ENCODE measurements around the gene CPE.

DNA sequence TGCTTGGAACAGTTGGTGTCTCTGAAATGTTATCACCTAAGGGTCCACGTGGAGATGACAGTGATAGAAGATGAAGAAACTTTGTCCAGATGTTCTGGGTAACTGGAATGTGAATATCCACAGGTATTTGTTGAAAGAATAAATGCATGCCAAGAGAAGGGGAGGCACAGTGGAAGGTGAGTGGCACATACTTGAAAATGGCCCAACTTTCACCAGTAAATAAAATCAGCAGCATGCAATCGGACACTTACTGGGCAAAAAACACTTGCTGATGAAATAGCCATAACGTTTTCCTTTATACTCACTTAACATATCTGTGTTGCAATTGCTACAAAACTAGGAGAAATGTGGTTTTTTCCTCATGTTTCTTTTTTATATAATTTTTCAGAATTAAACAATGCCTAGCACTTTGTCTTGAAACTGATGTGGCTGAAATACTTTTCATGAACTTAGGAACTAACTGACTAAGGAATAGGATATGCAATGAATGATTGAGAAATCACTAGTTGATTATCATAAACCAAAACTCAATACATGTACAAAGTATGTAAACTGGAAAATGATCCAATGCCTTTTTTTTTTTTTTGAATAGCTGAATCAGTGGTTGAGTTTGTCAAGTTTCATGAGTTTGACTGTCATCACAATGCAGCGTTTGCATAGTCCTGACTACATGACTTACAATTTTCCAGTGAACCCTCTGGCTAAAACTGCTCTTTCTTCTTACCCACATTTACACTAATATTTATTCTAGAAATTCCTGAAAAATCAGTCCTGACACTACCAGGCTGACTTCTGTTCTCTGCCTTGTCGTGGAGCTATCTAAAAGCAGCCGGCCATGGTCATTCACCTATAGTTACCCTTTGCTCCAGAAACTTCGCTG, 127.4 kb downstream of the CPE start:
- TF ChIP-seq, protein P1, sequence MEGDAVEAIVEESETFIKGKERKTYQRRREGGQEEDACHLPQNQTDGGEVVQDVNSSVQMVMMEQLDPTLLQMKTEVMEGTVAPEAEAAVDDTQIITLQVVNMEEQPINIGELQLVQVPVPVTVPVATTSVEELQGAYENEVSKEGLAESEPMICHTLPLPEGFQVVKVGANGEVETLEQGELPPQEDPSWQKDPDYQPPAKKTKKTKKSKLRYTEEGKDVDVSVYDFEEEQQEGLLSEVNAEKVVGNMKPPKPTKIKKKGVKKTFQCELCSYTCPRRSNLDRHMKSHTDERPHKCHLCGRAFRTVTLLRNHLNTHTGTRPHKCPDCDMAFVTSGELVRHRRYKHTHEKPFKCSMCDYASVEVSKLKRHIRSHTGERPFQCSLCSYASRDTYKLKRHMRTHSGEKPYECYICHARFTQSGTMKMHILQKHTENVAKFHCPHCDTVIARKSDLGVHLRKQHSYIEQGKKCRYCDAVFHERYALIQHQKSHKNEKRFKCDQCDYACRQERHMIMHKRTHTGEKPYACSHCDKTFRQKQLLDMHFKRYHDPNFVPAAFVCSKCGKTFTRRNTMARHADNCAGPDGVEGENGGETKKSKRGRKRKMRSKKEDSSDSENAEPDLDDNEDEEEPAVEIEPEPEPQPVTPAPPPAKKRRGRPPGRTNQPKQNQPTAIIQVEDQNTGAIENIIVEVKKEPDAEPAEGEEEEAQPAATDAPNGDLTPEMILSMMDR (IDR thresholded peaks at IDR 0.05; ENCODE audit: low read depth, low read length) = no peak
- no peak for TF ChIP-seq EZH2phosphoT487 (IDR thresholded peaks at IDR 0.05; ENCODE audit: low read depth)
